Stimulated activated CD4-positive, alpha-beta T cell treated with anti-CD3 and anti-CD28 coated beads, Interleukin-4, amount 100 ng/mL, for 4 hours (primary cell): ENCODE data around the gene MBL2.
A peak's percentile ranks its signal among the peaks of the same experiment; 100 is the strongest.

Experiments used
- DNase-seq, 2 experiments: peaks; one replicate each; pipeline ENCODE4 v3.0.0-alpha.2; 2020

Gene MBL2

GRCh38 chr10:52772623-52773022, at the start of gene MBL2:
TSS of gene MBL2 (minus strand) at chr10:52772784. CDS start at chr10:52771635, 1,149 bp downstream.
- no peak for DNase-seq

GRCh38 chr10:52820309-52820708, 47.7 kb upstream of the MBL2 start:
- no peak for DNase-seq

- no peak for DNase-seq
Observed at GRCh38 chr10:52818019-52818418, 45.4 kb upstream of the MBL2 start.

GRCh38 chr10:52814506-52814905, 41.9 kb upstream of the MBL2 start:
- no peak for DNase-seq

- DNase-seq = no peak
Observed at GRCh38 chr10:52811776-52812175, 39.2 kb upstream of the MBL2 start.

- DNase-seq = no peak
Observed at GRCh38 chr10:52810761-52811160, 38.2 kb upstream of the MBL2 start.

GRCh38 chr10:52807803-52808202, 35.2 kb upstream of the MBL2 start:
- no peak for DNase-seq

GRCh38 chr10:52805414-52806285, 33.1 kb upstream of the MBL2 start:
- no peak for DNase-seq

GRCh38 chr10:52801947-52802346, 29.4 kb upstream of the MBL2 start:
- DNase-seq = no peak

GRCh38 chr10:52786098-52786497, 13.5 kb upstream of the MBL2 start:
- no peak for DNase-seq

- DNase-seq = no peak
Observed at GRCh38 chr10:52785418-52785817, 12.8 kb upstream of the MBL2 start.

- DNase-seq = no peak
Observed at GRCh38 chr10:52783726-52784125, 11.1 kb upstream of the MBL2 start.

GRCh38 chr10:52782554-52782953, 10.0 kb upstream of the MBL2 start:
- no peak for DNase-seq

- DNase-seq = no peak
Observed at GRCh38 chr10:52780391-52781155, 8.0 kb upstream of the MBL2 start.

GRCh38 chr10:52779541-52780390, 7.2 kb upstream of the MBL2 start:
- DNase-seq = peak in 1 of 2 experiments; percentile 13

- no peak for DNase-seq
Observed at GRCh38 chr10:52778511-52779392, 6.2 kb upstream of the MBL2 start.

GRCh38 chr10:52777414-52777813, 4.8 kb upstream of the MBL2 start:
- DNase-seq = no peak

GRCh38 chr10:52776471-52776903, 3.9 kb upstream of the MBL2 start:
- no peak for DNase-seq

- no peak for DNase-seq
Observed at GRCh38 chr10:52775132-52775647, 2.6 kb upstream of the MBL2 start.

GRCh38 chr10:52774600-52775106, 2.1 kb upstream of the MBL2 start:
- no peak for DNase-seq

- DNase-seq = no peak
Observed at GRCh38 chr10:52774182-52774581, 1.6 kb upstream of the MBL2 start.
